Liver (tissue), 9 donors: ENCODE data around the gene PPP2R2D. TPM values are rescaled to one million over a fixed set of nuclear protein-coding genes. Genes with fewer than 3 reads are reported as not detected.
"Not testable (repeated sequence)": the region's sequence is repeated elsewhere in the genome, so short reads cannot be mapped to it uniquely, and the experiment has no call there.

Source experiments
- DNase-seq: peaks from one replicate; pipeline ENCODE4 v3.0.0-alpha.2; 2017; ENCODE audit warnings: low spot score
- H3K27ac ChIP-seq, 2 donors: one replicate each; pipeline ENCODE4 v1.7.0; 2013; ENCODE audit warnings: inconsistent platforms in 2 of 2, low read length in 2 of 2, control low read depth in 1 of 2, low read depth in 1 of 2, mild to moderate bottlenecking in 1 of 2
- H3K27me3 ChIP-seq, 4 donors: one replicate each; pipeline versions ENCODE4 v1.6.1 to v1.7.0; 2013; ENCODE audit warnings: low read length in 3 of 4, inconsistent platforms in 1 of 4, mild to moderate bottlenecking in 1 of 4, moderate library complexity in 1 of 4; ENCODE audit not compliant: control insufficient read depth in 4 of 4, insufficient read depth in 4 of 4
- H3K36me3 ChIP-seq, 4 donors: one replicate each; pipeline versions ENCODE4 v1.6.1 to v1.7.0; 2013; ENCODE audit warnings: low read length in 3 of 4, mild to moderate bottlenecking in 3 of 4, low read depth in 1 of 4, moderate library complexity in 1 of 4; ENCODE audit not compliant: control insufficient read depth in 4 of 4, insufficient read depth in 3 of 4
- H3K4me1 ChIP-seq, 4 donors: one replicate each; pipeline versions ENCODE4 v1.6.1 to v1.7.0; 2013; ENCODE audit warnings: low read length in 3 of 4, mild to moderate bottlenecking in 3 of 4, moderate library complexity in 1 of 4; ENCODE audit not compliant: control insufficient read depth in 4 of 4, insufficient read depth in 4 of 4
- H3K4me3 ChIP-seq, 3 donors: one replicate each; pipeline versions ENCODE4 v1.6.1 to v1.7.0; 2013; ENCODE audit warnings: low read length in 3 of 3, control low read depth in 1 of 3, low read depth in 1 of 3, mild to moderate bottlenecking in 1 of 3
- H3K9ac ChIP-seq, 2 donors: one replicate each; pipeline ENCODE4 v1.7.0; 2013; ENCODE audit warnings: low read length in 2 of 2, mild to moderate bottlenecking in 2 of 2, moderate library complexity in 2 of 2, control low read depth in 1 of 2, low read depth in 1 of 2
- H3K9me3 ChIP-seq, 4 donors: one replicate each; pipeline versions ENCODE4 v1.6.1 to v1.7.0; 2013; ENCODE audit warnings: low read length in 3 of 4; ENCODE audit not compliant: control insufficient read depth in 4 of 4
- EGR1 ChIP-seq, 2 donors: IDR thresholded peaks; 2 replicates each; pipeline ENCODE4 v1.6.1; 2016 to 2018; ENCODE audit warnings: antibody characterized with exemption in 2 of 2, low read depth in 2 of 2
- NR2F2 ChIP-seq: IDR thresholded peaks from 2 replicates; pipeline ENCODE4 v1.6.1; 2016; ENCODE audit warnings: antibody characterized with exemption
- RXRA ChIP-seq, 2 donors: IDR thresholded peaks; 2 replicates each; pipeline ENCODE4 v1.6.1; 2017 to 2018; ENCODE audit warnings: antibody characterized with exemption in 2 of 2, mild to moderate bottlenecking in 1 of 2
- TAF1 ChIP-seq: conservative IDR thresholded peaks from 2 replicates; pipeline ENCODE4 v1.6.1; 2016; ENCODE audit warnings: antibody characterized with exemption, mild to moderate bottlenecking
- WGBS: extraction: QIAGEN DNeasy Blood & Tissue Kit; methylation state at CpG from one replicate; pipeline ENCODE4 v1.1.7; 2013; 5-methylcytosine and 5-hydroxymethylcytosine counted together
- polyA plus RNA-seq, 2 donors: library from polyadenylated mRNA; stranded (reverse) in 1 of 2; unstranded in 1 of 2; fragments of 200-250 nt in 1 of 2; fragments of >200 nt in 1 of 2; fragmentation: Nextera tagmentation in 1 of 2; extraction: Ambion mirVana in 1 of 2; gene quantifications; one replicate each; pipeline versions ENCODE4 v1.2.1 to v1.2.3, GENCODE V29; 2013 to 2015
- total RNA-seq, 2 donors: library from RNA; depleted of rRNA; stranded (reverse); fragments of >200 nt; gene quantifications; one replicate each; pipeline ENCODE4 v1.2.3, GENCODE V29; 2014
- TF ChIP-seq, protein P1 (sequence below): IDR thresholded peaks from 2 replicates; pipeline ENCODE4 v1.6.1; 2016; ENCODE audit warnings: antibody characterized with exemption
- donor health status: healthy.
- donor health status: healthy.
- donor health status: healthy.
- donor health status: healthy.
- donor health status: healthy.

PPP2R2D gene
- total and polyA plus RNA-seq, 4 donors: 5.9 to 20.5 (median 14.3) TPM

DNA sequence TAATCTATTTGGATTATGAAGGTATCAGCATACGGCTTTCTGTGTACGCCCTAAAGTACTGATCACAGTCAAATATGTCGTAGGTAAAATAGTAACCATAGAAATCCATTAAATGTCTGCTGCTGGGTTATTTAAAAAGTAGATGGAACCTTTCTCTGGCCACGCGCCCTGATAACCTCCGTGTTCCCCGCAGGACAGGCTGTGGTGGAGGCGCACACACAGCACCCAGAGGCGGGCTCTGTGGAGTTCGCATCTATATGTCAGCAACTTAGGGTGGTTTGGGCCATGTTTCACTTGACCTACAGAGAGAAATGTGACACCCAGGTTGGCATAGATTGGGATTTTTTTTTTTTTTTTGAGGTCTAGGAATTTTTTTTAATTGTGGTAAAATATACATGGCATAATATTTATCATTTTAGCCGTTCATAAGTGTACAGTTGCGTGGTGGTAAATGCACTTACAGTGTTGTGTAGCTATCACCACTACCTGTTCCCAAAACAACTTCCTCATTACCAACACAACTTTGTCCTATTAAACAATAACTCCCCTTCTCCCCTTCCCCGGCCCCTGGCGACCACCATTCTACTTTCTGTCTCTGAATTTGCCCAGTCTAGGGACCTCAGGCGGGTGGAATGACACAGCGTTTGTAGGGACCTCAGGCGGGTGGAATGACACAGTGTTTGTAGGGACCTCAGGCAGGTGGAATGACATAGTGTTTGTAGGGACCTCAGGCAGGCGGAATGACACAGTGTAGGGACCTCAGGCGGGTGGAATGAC lies 15.4 kb downstream of the PPP2R2D start:
- H3K27me3 ChIP-seq: no peaks in the 10 kb centered on the region

DNA sequence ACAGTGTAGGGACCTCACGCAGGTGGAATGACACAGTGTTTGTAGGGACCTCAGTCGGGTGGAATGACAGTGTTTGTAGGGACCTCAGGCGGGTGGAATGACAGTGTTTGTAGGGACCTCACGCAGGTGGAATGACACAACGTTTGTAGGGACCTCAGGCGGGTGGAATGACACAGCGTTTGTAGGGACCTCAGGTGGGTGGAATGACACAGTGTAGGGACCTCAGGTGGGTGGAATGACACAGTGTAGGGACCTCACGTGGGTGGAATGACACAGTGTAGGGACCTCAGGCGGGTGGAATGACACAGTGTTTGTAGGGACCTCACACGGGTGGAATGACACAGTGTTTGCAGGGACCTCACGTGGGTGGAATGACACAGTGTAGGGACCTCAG lies 16.0 kb downstream of the PPP2R2D start:
- 89% methylated on average over 10 of the region's 11 CpGs for WGBS
- not testable (repeated sequence) for H3K4me1 ChIP-seq

More for the DNA sequence above, 15.4 kb downstream of the PPP2R2D start:
- H3K4me3 ChIP-seq: no peak overlapping the region
- no peaks in the 10 kb centered on the region for H3K9me3 ChIP-seq
- H3K9ac ChIP-seq: no peak overlapping the region
- TF ChIP-seq, protein P1, sequence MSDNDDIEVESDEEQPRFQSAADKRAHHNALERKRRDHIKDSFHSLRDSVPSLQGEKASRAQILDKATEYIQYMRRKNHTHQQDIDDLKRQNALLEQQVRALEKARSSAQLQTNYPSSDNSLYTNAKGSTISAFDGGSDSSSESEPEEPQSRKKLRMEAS: no peak
- TF ChIP-seq RXRA (IDR thresholded peaks at IDR 0.05) (no peak), EGR1 (IDR thresholded peaks at IDR 0.05; ENCODE audit: low read depth in 2 of 2) (no peak), NR2F2 (no peak)
- no peak for DNase-seq
- 96% methylated on average over 19 of the region's 19 CpGs for WGBS
- H3K27ac ChIP-seq: no peak overlapping the region
- H3K36me3 ChIP-seq: peaks cover 0 to 9% (median 0%) of the 10 kb centered on the region in 4 donors
- peaks cover 0 to 3% (median 0%) of the 10 kb centered on the region in 4 donors for H3K4me1 ChIP-seq

DNA sequence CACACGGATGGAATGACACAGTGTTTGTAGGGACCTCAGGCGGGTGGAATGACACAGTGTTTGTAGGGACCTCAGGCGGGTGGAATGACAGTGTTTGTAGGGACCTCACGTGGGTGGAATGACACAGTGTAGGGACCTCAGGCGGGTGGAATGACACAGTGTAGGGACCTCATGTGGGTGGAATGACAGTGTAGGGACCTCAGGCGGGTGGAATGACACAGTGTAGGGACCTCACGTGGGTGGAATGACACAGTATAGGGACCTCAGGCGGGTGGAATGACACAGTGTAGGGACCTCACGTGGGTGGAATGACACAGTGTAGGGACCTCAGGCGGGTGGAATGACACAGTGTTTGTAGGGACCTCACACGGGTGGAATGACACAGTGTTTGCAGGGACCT lies 16.7 kb downstream of the PPP2R2D start:
- DNase-seq, H3K9ac ChIP-seq, H3K27me3 ChIP-seq, H3K9me3 ChIP-seq, H3K27ac ChIP-seq, H3K4me3 ChIP-seq, H3K4me1 ChIP-seq, H3K36me3 ChIP-seq: not testable (repeated sequence)
- 97% methylated on average over 10 of the region's 11 CpGs for WGBS

More for the DNA sequence above, 16.0 kb downstream of the PPP2R2D start:
- not testable (repeated sequence) for H3K27ac ChIP-seq, H3K27me3 ChIP-seq, H3K4me3 ChIP-seq, H3K9ac ChIP-seq, H3K36me3 ChIP-seq, DNase-seq, H3K9me3 ChIP-seq

DNA sequence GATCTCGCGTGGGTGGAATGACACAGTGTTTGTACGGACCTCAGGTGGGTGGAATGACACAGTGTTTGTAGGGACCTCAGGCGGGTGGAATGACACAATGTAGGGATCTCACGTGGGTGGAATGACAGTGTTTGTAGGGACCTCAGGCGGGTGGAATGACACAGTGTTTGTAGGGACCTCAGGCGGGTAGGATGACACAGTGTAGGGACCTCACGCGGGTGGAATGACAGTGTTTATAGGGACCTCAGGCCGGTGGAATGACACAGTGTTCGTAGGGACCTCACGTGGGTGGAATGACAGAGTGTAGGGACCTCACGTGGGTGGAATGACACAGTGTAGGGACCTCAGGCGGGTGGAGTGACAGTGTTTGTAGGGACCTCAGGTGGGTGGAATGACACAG lies 18.7 kb downstream of the PPP2R2D start:
- not testable (repeated sequence) for H3K9ac ChIP-seq, H3K9me3 ChIP-seq, H3K4me3 ChIP-seq, H3K4me1 ChIP-seq, DNase-seq, H3K27me3 ChIP-seq, H3K27ac ChIP-seq, H3K36me3 ChIP-seq
- 95% methylated on average over 14 of the region's 14 CpGs for WGBS

DNA sequence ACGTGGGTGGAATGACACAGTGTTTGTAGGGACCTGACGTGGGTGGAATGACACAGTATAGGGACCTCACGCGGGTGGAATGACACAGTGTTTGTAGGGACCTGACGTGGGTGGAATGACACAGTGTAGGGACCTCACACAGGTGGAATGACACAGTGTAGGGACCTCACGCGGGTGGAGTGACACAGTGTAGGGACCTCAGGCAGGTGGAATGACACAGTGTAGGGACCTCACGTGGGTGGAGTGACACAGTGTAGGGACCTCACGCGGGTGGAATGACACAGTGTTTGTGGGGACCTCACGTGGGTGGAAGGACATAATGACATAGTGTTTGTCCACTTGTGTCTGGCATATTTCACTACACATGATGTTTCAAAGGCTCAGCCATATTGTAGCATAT lies 19.3 kb downstream of the PPP2R2D start:
- Histone ChIP-seq H3K27ac (no peak overlapping the region), H3K27me3 (no peaks in the 10 kb centered on the region), H3K9ac (no peak overlapping the region), H3K4me1 (peaks cover 0 to 3% (median 0%) of the 10 kb centered on the region in 4 donors), H3K4me3 (no peak overlapping the region), H3K9me3 (no peaks in the 10 kb centered on the region), H3K36me3 (no peaks in the 10 kb centered on the region)
- 95% methylated on average over 11 of the region's 11 CpGs for WGBS
- TF ChIP-seq, protein P1: no peak
- no peak for TF ChIP-seq TAF1
- no peak for TF ChIP-seq NR2F2
- DNase-seq: no peak
